ENCODE measurements around the gene HDAC11.

The HDAC11 gene

GRCh38 chr3:13544951-13545651 is 65.0 kb downstream of the HDAC11 start:
- DNase-seq: no peak

GRCh38 chr3:13545952-13546454 is 65.9 kb downstream of the HDAC11 start:
- DNase-seq: no peak

- DNase-seq: no peak
Measured at GRCh38 chr3:13546667-13547171, 66.6 kb downstream of the HDAC11 start.

- DNase-seq: no peak
Measured at GRCh38 chr3:13547591-13548371, 67.7 kb downstream of the HDAC11 start.

GRCh38 chr3:13548696-13549622 is 68.9 kb downstream of the HDAC11 start, which contains the start of gene FBLN2:
FBLN2 (plus strand) TSS chr3:13549125; CDS start chr3:13570356, 21,231 bp downstream.
- no peak for DNase-seq

GRCh38 chr3:13549623-13550422 is 69.7 kb downstream of the HDAC11 start:
- no peak for DNase-seq

- no peak for DNase-seq
Measured at GRCh38 chr3:13550423-13550690, 70.3 kb downstream of the HDAC11 start.

GRCh38 chr3:13550791-13551360 is 70.8 kb downstream of the HDAC11 start:
- no peak for DNase-seq

- no peak for DNase-seq
Measured at GRCh38 chr3:13552857-13553652, 72.9 kb downstream of the HDAC11 start.

- no peak for DNase-seq
Measured at GRCh38 chr3:13553686-13554085, 73.6 kb downstream of the HDAC11 start.

GRCh38 chr3:13555753-13556152 is 75.6 kb downstream of the HDAC11 start:
- no peak for DNase-seq
